Loucy (cell line): ENCODE measurements around the gene ARHGDIB.

Experiments
- H2AFZ ChIP-seq: fragments of 200-600 bp; sonication (generic); 2 replicates; pipeline ENCODE4 v1.6.0; 2016; ENCODE audit warnings: antibody characterized with exemption, mild to moderate bottlenecking, low read length, moderate library complexity
- H3F3A ChIP-seq: fragments of 200-600 bp; 2 replicates; pipeline ENCODE4 v1.6.0; 2016; ENCODE audit warnings: antibody characterized with exemption, low read depth, mild to moderate bottlenecking
- H3K27me3 ChIP-seq: fragments of 200-600 bp; sonication (generic); 2 replicates; pipeline ENCODE4 v1.6.1; 2014; ENCODE audit warnings: low read length, mild to moderate bottlenecking; ENCODE audit not compliant: insufficient read depth, poor library complexity, severe bottlenecking
- H3K36me3 ChIP-seq: fragments of 200-600 bp; sonication (generic); 2 replicates; pipeline ENCODE4 v1.6.1; 2016; ENCODE audit warnings: low read length; ENCODE audit not compliant: insufficient read depth
- H3K4me1 ChIP-seq: fragments of 200-600 bp; sonication (generic); 2 replicates; pipeline ENCODE4 v1.5.1; 2014; ENCODE audit warnings: low read length, mild to moderate bottlenecking; ENCODE audit not compliant: insufficient read depth, poor library complexity, severe bottlenecking
- H3K4me2 ChIP-seq: fragments of 200-600 bp; sonication (generic); 2 replicates; pipeline ENCODE4 v1.6.0; 2014; ENCODE audit warnings: antibody characterized with exemption, low read length, low read depth, mild to moderate bottlenecking; ENCODE audit not compliant: poor library complexity, severe bottlenecking
- H3K4me3 ChIP-seq: fragments of 200-600 bp; sonication (generic); 2 replicates; pipeline ENCODE4 v1.5.1; 2014; ENCODE audit warnings: low read length, mild to moderate bottlenecking, mixed read lengths; ENCODE audit not compliant: poor library complexity, severe bottlenecking
- H3K79me2 ChIP-seq: fragments of 200-600 bp; sonication (generic); 2 replicates; pipeline ENCODE4 v1.6.1; 2014; ENCODE audit warnings: low read length; ENCODE audit not compliant: insufficient read depth
- H3K9ac ChIP-seq: fragments of 200-600 bp; sonication (generic); 2 replicates; pipeline ENCODE4 v1.6.0; 2014; ENCODE audit warnings: mild to moderate bottlenecking, low read depth, low read length, moderate library complexity; ENCODE audit not compliant: poor library complexity, severe bottlenecking
- H3K9me2 ChIP-seq: fragments of 200-600 bp; sonication (generic); replicated peaks from 2 replicates; pipeline ENCODE4 v1.6.1; 2016; ENCODE audit warnings: low read depth, low read length, mixed read lengths
- H3K9me3 ChIP-seq: fragments of 200-600 bp; sonication (generic); 2 replicates; pipeline ENCODE4 v1.6.1; 2014; ENCODE audit warnings: mild to moderate bottlenecking, antibody characterized with exemption, low read length, low read depth; ENCODE audit not compliant: insufficient read depth
- H4K20me1 ChIP-seq: fragments of 200-600 bp; sonication (generic); 2 replicates; pipeline ENCODE4 v1.6.0; 2014; ENCODE audit warnings: antibody characterized with exemption, low read length, mild to moderate bottlenecking; ENCODE audit not compliant: insufficient read depth, poor library complexity, severe bottlenecking
- EZH2phosphoT487 ChIP-seq: fragments of 200-600 bp; IDR thresholded peaks from 2 replicates; pipeline ENCODE4 v1.6.1; 2018; ENCODE audit warnings: antibody characterized with exemption, mild to moderate bottlenecking, moderate library complexity, borderline replicate concordance
- TF ChIP-seq, protein P1 (sequence below): fragments of 200-600 bp; sonication (generic); conservative IDR thresholded peaks from 2 replicates; pipeline ENCODE4 v1.5.1; 2014; ENCODE audit warnings: mild to moderate bottlenecking, antibody characterized with exemption, low read length

ARHGDIB gene

DNA sequence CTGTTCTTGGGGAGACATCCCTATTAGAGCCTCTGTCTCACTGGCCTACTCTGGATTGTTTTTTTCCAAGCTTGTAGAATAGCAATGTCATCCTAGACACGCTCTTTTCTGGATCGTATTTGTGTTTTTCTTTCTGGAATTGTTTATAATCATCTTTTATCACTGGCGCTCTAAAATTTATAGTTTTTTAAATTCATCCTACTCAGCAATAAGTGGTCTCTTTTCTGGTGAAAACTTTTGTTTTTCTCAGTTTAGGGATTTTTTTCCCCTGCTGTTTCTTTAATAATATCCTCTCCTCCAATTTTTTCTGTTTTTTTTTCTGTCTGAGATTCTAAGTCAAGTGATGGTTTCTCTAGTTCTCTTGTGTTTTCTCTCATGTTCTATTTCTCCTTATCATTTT, 36.6 kb upstream of the ARHGDIB start:
- TF ChIP-seq EZH2phosphoT487, result no peak
- TF ChIP-seq, protein P1, sequence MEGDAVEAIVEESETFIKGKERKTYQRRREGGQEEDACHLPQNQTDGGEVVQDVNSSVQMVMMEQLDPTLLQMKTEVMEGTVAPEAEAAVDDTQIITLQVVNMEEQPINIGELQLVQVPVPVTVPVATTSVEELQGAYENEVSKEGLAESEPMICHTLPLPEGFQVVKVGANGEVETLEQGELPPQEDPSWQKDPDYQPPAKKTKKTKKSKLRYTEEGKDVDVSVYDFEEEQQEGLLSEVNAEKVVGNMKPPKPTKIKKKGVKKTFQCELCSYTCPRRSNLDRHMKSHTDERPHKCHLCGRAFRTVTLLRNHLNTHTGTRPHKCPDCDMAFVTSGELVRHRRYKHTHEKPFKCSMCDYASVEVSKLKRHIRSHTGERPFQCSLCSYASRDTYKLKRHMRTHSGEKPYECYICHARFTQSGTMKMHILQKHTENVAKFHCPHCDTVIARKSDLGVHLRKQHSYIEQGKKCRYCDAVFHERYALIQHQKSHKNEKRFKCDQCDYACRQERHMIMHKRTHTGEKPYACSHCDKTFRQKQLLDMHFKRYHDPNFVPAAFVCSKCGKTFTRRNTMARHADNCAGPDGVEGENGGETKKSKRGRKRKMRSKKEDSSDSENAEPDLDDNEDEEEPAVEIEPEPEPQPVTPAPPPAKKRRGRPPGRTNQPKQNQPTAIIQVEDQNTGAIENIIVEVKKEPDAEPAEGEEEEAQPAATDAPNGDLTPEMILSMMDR, result no peak
- H3K4me2 ChIP-seq, result no peak overlapping the region
- H3K4me1 ChIP-seq, result peaks cover 21% of the 10 kb centered on the region
- H2AFZ ChIP-seq, result no peak overlapping the region
- no peak overlapping the region for H3K9ac ChIP-seq
- H3K79me2 ChIP-seq, result no peaks in the 10 kb centered on the region
- no peaks in the 10 kb centered on the region for H3K27me3 ChIP-seq
- no peak overlapping the region for H3K4me3 ChIP-seq
- no peaks in the 10 kb centered on the region for H3K9me2 ChIP-seq
- H3K36me3 ChIP-seq, result no peaks in the 10 kb centered on the region
- H4K20me1 ChIP-seq, result no peaks in the 10 kb centered on the region
- no peaks in the 10 kb centered on the region for H3K9me3 ChIP-seq
- no peaks in the 10 kb centered on the region for H3F3A ChIP-seq

DNA sequence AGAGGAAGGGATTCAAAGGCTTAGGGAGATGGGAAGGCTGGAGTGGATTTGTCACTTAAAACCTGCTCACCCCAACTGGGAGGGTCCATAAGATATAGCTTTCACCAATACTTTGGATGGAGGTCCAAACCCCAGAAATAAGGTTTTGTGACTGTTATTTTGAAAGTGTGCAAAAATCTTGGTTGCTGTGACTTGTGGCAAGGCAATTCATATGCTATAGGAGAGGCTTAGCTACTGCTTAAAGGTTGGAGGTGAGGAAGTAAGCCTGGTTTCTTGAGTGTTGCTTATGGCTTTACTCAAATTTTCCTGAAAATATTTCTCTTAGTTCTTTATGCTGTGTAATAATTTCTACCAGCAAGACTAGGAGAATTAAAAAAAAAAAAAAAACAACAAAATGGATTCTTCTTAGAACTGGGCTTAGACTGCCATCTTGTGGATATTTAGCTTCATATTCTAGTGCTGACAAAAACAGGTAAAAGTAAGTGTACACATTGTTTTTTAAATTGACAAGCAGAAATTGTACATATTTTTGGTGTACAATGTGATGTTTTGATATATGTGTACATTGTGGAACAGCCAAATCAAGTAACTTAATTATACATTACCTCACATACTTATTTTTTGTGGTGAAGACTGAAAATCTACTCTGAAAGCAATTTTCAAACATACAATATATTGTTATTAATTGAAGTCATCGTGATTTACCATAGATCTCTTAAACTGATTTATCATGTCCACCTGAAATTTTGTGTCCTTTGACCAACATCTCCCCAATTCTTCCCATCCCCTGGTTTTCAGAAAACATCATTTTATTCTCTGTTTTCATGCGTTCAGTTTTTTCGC, 34.4 kb upstream of the ARHGDIB start:
- Histone ChIP-seq H3F3A (no peaks in the 10 kb centered on the region), H3K9me2 (no peaks in the 10 kb centered on the region), H3K79me2 (no peaks in the 10 kb centered on the region), H3K9ac (peak overlapping the region; percentile 15), H4K20me1 (no peaks in the 10 kb centered on the region), H3K4me2 (peak overlapping the region; percentile 13), H3K4me3 (no peak overlapping the region), H2AFZ (peak overlapping the region; percentile 68), H3K4me1 (peaks cover 21% of the 10 kb centered on the region), H3K9me3 (no peaks in the 10 kb centered on the region), H3K36me3 (no peaks in the 10 kb centered on the region), H3K27me3 (no peaks in the 10 kb centered on the region)
- TF ChIP-seq EZH2phosphoT487, result no peak
- TF ChIP-seq, protein P1, result peak; percentile 78

DNA sequence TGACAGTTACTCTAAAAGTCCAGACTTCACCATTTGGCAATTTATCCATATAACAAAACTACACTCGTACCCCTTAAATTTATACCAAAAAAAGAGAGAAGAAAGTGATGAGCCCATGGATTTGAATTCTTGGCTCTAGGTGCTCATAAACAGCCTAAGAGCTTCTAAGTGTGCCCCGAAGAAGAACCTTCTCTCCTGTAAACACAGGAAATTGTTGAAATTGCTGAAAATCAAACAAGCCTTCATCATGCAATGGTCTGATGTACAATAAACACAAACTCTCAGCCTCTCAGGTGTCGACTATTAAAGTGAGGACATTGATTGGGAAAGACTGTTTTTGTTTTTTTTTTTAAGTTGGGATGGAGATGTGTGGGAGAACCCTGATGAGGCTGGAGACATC, 33.2 kb upstream of the ARHGDIB start:
- Histone ChIP-seq H3K27me3 (no peaks in the 10 kb centered on the region), H4K20me1 (no peaks in the 10 kb centered on the region), H2AFZ (no peak overlapping the region), H3K4me1 (peaks cover 21% of the 10 kb centered on the region), H3K9me2 (no peaks in the 10 kb centered on the region), H3K4me3 (no peak overlapping the region), H3F3A (no peaks in the 10 kb centered on the region), H3K36me3 (no peaks in the 10 kb centered on the region), H3K4me2 (no peak overlapping the region), H3K9ac (peak overlapping the region; percentile 15), H3K9me3 (no peaks in the 10 kb centered on the region), H3K79me2 (no peaks in the 10 kb centered on the region)
- TF ChIP-seq, protein P1, result no peak
- TF ChIP-seq EZH2phosphoT487, result no peak
